HepG2 (cell line): ENCODE measurements around the gene TRANK1. TPM values are rescaled to one million over a fixed set of nuclear protein-coding genes. Genes with fewer than 3 reads are reported as not detected.
A peak's percentile ranks its signal among the peaks of the same experiment; 100 is the strongest.

Source experiments
- ARID2 ChIP-seq: sonication (generic); formaldehyde crosslinking; IDR thresholded peaks from 2 replicates; pipeline ENCODE4 v1.8.1; 2022; ENCODE audit warnings: mild to moderate bottlenecking, missing genetic modification reagents, borderline replicate concordance
- FOXK1 ChIP-seq: sonication (generic); formaldehyde crosslinking; IDR thresholded peaks from 2 replicates; pipeline ENCODE4 v1.4.0; 2020; ENCODE audit warnings: low read depth, missing genetic modification reagents, borderline replicate concordance
- HMGA1 ChIP-seq: sonication (generic); formaldehyde crosslinking; conservative IDR thresholded peaks from 2 replicates; pipeline ENCODE4 v1.4.0; 2020; ENCODE audit warnings: missing genetic modification reagents
- HOXA7 ChIP-seq: sonication (generic); formaldehyde crosslinking; IDR thresholded peaks from 2 replicates; pipeline ENCODE4 v1.8.1; 2022; ENCODE audit warnings: mild to moderate bottlenecking, missing genetic modification reagents, moderate library complexity
- MAFF ChIP-seq: IDR thresholded peaks from 2 replicates; pipeline ENCODE4 v1.6.1; 2011; ENCODE audit warnings: low read depth, low read length, improper control_type of control experiment
- MAFK ChIP-seq, 2 experiments: IDR thresholded peaks in 1 of 2; conservative IDR thresholded peaks in 1 of 2; 2 replicates each; pipeline ENCODE4 v1.6.1; 2011; ENCODE audit warnings: improper control_type of control experiment in 2 of 2, low read length in 2 of 2
- PAX8 ChIP-seq: sonication (generic); formaldehyde crosslinking; IDR thresholded peaks from 2 replicates; pipeline ENCODE4 v1.8.0; 2022; ENCODE audit warnings: mild to moderate bottlenecking, missing genetic modification reagents, borderline replicate concordance
- POLR2AphosphoS2 ChIP-seq: IDR thresholded peaks from 2 replicates; pipeline ENCODE4 v1.6.1; 2011; ENCODE audit warnings: low read depth, low read length, improper control_type of control experiment
- REL ChIP-seq: sonication (generic); formaldehyde crosslinking; conservative IDR thresholded peaks from 2 replicates; pipeline ENCODE4 v1.8.0; 2022; ENCODE audit warnings: mild to moderate bottlenecking, missing genetic modification reagents, moderate library complexity
- TCF12 ChIP-seq, 2 experiments: fragments of 450-650 bp in 1 of 2; sonication (generic) in 1 of 2; formaldehyde crosslinking in 1 of 2; IDR thresholded peaks; 2 replicates each; pipeline versions ENCODE4 v1.6.1 to v1.8.0; 2017 to 2022; ENCODE audit warnings: antibody characterized with exemption in 1 of 2, mild to moderate bottlenecking in 1 of 2, missing genetic modification reagents in 1 of 2, moderate library complexity in 1 of 2
- YEATS4 ChIP-seq: sonication (generic); formaldehyde crosslinking; IDR thresholded peaks from 2 replicates; pipeline ENCODE4 v1.4.0; 2020; ENCODE audit warnings: missing genetic modification reagents, borderline replicate concordance
- ZFP37 ChIP-seq: sonication (generic); formaldehyde crosslinking; IDR thresholded peaks from 2 replicates; pipeline ENCODE4 v1.4.0; 2020; ENCODE audit warnings: missing genetic modification reagents, borderline replicate concordance
- ZMYM2 ChIP-seq: sonication (generic); formaldehyde crosslinking; IDR thresholded peaks from 2 replicates; pipeline ENCODE4 v1.8.0; 2022; ENCODE audit warnings: mild to moderate bottlenecking, missing genetic modification reagents
- ZNF24 ChIP-seq: fragments of 450-650 bp; IDR thresholded peaks from 2 replicates; pipeline ENCODE4 v1.6.1; 2017; ENCODE audit warnings: antibody characterized with exemption, mild to moderate bottlenecking
- ZNF3 ChIP-seq: IDR thresholded peaks from 2 replicates; pipeline ENCODE4 v1.7.0; 2017; ENCODE audit warnings: inconsistent platforms
- ZNF333 ChIP-seq: sonication (generic); formaldehyde crosslinking; IDR thresholded peaks from 2 replicates; pipeline ENCODE4 v1.4.0; 2020; ENCODE audit warnings: mild to moderate bottlenecking, missing genetic modification reagents, borderline replicate concordance
- ZNF564 ChIP-seq: sonication (generic); formaldehyde crosslinking; IDR thresholded peaks from 2 replicates; pipeline ENCODE4 v1.8.1; 2023; ENCODE audit warnings: mild to moderate bottlenecking, missing genetic modification reagents
- ZNF598 ChIP-seq: sonication (generic); formaldehyde crosslinking; IDR thresholded peaks from 2 replicates; pipeline ENCODE4 v1.5.1; 2020; ENCODE audit warnings: mild to moderate bottlenecking, missing genetic modification reagents, borderline replicate concordance
- polyA plus RNA-seq, 8 experiments: library from polyadenylated mRNA; depleted of rRNA in 3 of 8; stranded (reverse) in 7 of 8; unstranded in 1 of 8; fragments of >200 nt; fragmentation: Illumina TruSeq in 4 of 8; extraction: Trizol in 4 of 8; gene quantifications; 2 replicates each; pipeline versions ENCODE4 v1.2.1 to v1.2.3, GENCODE V29; 2011 to 2016; ENCODE audit warnings: low read depth in 4 of 8, missing spikeins in 1 of 8, mixed read lengths in 1 of 8; ENCODE audit not compliant: insufficient read depth in 1 of 8
- total RNA-seq, 5 experiments: library from RNA; depleted of rRNA; stranded (reverse); fragments of >200 nt; fragmentation: Illumina TruSeq; extraction: Trizol; gene quantifications; 2 replicates each; pipeline ENCODE4 v1.2.3, GENCODE V29; 2016; ENCODE audit warnings: low read depth in 1 of 5
- TF ChIP-seq, protein P1 (sequence below): sonication (generic); formaldehyde crosslinking; IDR thresholded peaks from 2 replicates; pipeline ENCODE4 v1.8.1; 2023; ENCODE audit warnings: mild to moderate bottlenecking, missing genetic modification reagents
- TF ChIP-seq, protein P2 (sequence below): sonication (generic); formaldehyde crosslinking; IDR thresholded peaks from 2 replicates; pipeline ENCODE4 v1.5.1; 2020; ENCODE audit warnings: missing genetic modification reagents, mild to moderate bottlenecking, borderline replicate concordance
- TF ChIP-seq, protein P3 (sequence below): sonication (generic); formaldehyde crosslinking; IDR thresholded peaks from 2 replicates; pipeline ENCODE4 v1.5.0; 2020; ENCODE audit warnings: missing genetic modification reagents, mild to moderate bottlenecking, borderline replicate concordance
- TF ChIP-seq, protein P4 (sequence below): sonication (generic); formaldehyde crosslinking; IDR thresholded peaks from 2 replicates; pipeline ENCODE4 v1.5.0; 2020; ENCODE audit warnings: mild to moderate bottlenecking, missing genetic modification reagents, borderline replicate concordance

Gene TRANK1
- total and polyA plus RNA-seq, 2 of the 13 experiments (the other 11 are each of a cell fraction or from before 2014, with no cell fraction given), result 0.13 to 0.32 TPM

GRCh38 chr3:36991923-36992805, 47.3 kb upstream of the TRANK1 start (continued):
- TF ChIP-seq PAX8 (CRISPR knock-in tag), result 0 out of 2 replicates have a peak, but pooled peaks have one; percentile 67
- no peak for TF ChIP-seq ZNF564 (CRISPR knock-in tag)
- no peak for TF ChIP-seq ZNF333 (CRISPR knock-in tag)
- no peak for TF ChIP-seq ZNF24
- TF ChIP-seq, protein P1, sequence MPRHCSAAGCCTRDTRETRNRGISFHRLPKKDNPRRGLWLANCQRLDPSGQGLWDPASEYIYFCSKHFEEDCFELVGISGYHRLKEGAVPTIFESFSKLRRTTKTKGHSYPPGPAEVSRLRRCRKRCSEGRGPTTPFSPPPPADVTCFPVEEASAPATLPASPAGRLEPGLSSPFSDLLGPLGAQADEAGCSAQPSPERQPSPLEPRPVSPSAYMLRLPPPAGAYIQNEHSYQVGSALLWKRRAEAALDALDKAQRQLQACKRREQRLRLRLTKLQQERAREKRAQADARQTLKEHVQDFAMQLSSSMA (CRISPR knock-in tag), result no peak
- TF ChIP-seq, protein P2, sequence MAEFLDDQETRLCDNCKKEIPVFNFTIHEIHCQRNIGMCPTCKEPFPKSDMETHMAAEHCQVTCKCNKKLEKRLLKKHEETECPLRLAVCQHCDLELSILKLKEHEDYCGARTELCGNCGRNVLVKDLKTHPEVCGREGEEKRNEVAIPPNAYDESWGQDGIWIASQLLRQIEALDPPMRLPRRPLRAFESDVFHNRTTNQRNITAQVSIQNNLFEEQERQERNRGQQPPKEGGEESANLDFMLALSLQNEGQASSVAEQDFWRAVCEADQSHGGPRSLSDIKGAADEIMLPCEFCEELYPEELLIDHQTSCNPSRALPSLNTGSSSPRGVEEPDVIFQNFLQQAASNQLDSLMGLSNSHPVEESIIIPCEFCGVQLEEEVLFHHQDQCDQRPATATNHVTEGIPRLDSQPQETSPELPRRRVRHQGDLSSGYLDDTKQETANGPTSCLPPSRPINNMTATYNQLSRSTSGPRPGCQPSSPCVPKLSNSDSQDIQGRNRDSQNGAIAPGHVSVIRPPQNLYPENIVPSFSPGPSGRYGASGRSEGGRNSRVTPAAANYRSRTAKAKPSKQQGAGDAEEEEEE (CRISPR knock-in tag), result 0 out of 2 replicates have a peak, but pooled peaks have one; percentile 4
- TF ChIP-seq TCF12 (IDR thresholded peaks at IDR 0.05), result no peak
- TF ChIP-seq TCF12 (CRISPR knock-in tag; IDR thresholded peaks at IDR 0.05), result no peak
- TF ChIP-seq REL, result no peak
- no peak for TF ChIP-seq FOXK1 (CRISPR knock-in tag)
- no peak for TF ChIP-seq ZMYM2 (CRISPR knock-in tag)
- TF ChIP-seq, protein P3, sequence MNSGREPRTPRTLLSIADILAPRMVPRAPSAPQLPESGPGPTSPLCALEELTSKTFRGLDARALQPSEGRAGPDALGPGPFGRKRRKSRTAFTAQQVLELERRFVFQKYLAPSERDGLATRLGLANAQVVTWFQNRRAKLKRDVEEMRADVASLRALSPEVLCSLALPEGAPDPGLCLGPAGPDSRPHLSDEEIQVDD (CRISPR knock-in tag), result no peak
- TF ChIP-seq HMGA1 (CRISPR knock-in tag), result no peak
- peak; percentile 96; the same call in 1 of the 2 replicates for TF ChIP-seq ZNF598
- TF ChIP-seq ARID2 (CRISPR knock-in tag), result 0 out of 2 replicates have a peak, but pooled peaks have one; percentile 73
- TF ChIP-seq, protein P4, sequence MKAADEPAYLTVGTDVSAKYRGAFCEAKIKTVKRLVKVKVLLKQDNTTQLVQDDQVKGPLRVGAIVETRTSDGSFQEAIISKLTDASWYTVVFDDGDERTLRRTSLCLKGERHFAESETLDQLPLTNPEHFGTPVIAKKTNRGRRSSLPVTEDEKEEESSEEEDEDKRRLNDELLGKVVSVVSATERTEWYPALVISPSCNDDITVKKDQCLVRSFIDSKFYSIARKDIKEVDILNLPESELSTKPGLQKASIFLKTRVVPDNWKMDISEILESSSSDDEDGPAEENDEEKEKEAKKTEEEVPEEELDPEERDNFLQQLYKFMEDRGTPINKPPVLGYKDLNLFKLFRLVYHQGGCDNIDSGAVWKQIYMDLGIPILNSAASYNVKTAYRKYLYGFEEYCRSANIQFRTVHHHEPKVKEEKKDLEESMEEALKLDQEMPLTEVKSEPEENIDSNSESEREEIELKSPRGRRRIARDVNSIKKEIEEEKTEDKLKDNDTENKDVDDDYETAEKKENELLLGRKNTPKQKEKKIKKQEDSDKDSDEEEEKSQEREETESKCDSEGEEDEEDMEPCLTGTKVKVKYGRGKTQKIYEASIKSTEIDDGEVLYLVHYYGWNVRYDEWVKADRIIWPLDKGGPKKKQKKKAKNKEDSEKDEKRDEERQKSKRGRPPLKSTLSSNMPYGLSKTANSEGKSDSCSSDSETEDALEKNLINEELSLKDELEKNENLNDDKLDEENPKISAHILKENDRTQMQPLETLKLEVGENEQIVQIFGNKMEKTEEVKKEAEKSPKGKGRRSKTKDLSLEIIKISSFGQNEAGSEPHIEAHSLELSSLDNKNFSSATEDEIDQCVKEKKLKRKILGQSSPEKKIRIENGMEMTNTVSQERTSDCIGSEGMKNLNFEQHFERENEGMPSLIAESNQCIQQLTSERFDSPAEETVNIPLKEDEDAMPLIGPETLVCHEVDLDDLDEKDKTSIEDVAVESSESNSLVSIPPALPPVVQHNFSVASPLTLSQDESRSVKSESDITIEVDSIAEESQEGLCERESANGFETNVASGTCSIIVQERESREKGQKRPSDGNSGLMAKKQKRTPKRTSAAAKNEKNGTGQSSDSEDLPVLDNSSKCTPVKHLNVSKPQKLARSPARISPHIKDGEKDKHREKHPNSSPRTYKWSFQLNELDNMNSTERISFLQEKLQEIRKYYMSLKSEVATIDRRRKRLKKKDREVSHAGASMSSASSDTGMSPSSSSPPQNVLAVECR (CRISPR knock-in tag), result no peak
- peak; percentile 92 to 95 for TF ChIP-seq MAFK (conservative IDR thresholded peaks at IDR 0.05 in 1 of 2, IDR thresholded peaks at IDR 0.05 in 1 of 2; ENCODE audit: low read length in 2 of 2)
- TF ChIP-seq ZNF3 (CRISPR knock-in tag), result no peak
- no peak for TF ChIP-seq ZFP37 (CRISPR knock-in tag)
- no peak for TF ChIP-seq POLR2AphosphoS2
- no peak for TF ChIP-seq HOXA7 (CRISPR knock-in tag)
- no peak for TF ChIP-seq YEATS4 (CRISPR knock-in tag)
- TF ChIP-seq MAFF, result peak; percentile 89
